Stimulated activated CD8-positive, alpha-beta memory T cell treated with anti-CD3 and anti-CD28 coated beads, Interleukin-15, amount 100 ng/mL, for 24 hours (primary cell): ENCODE data around the gene IMP3.

Experiments
- DNase-seq: peaks from one replicate; pipeline ENCODE4 v3.0.0-alpha.2; 2020; ENCODE audit warnings: low read depth

The IMP3 gene

GRCh38 chr15:75672646-75673425, 32.8 kb upstream of the IMP3 start:
- DNase-seq: no peak

GRCh38 chr15:75671730-75672602, 31.9 kb upstream of the IMP3 start:
- DNase-seq: no peak

- DNase-seq: no peak
Observed at GRCh38 chr15:75669879-75670212, 29.8 kb upstream of the IMP3 start.

GRCh38 chr15:75669191-75669878, 29.3 kb upstream of the IMP3 start:
- no peak for DNase-seq

GRCh38 chr15:75666823-75667501, 26.9 kb upstream of the IMP3 start:
- no peak for DNase-seq

- no peak for DNase-seq
Observed at GRCh38 chr15:75663931-75664421, 24.0 kb upstream of the IMP3 start.

- DNase-seq: no peak
Observed at GRCh38 chr15:75662823-75663519, 22.9 kb upstream of the IMP3 start.

- DNase-seq: no peak
Observed at GRCh38 chr15:75661756-75662140, 21.7 kb upstream of the IMP3 start.

- no peak for DNase-seq
Observed at GRCh38 chr15:75661100-75661755, 21.2 kb upstream of the IMP3 start.

- no peak for DNase-seq
Observed at GRCh38 chr15:75659928-75660645, 20.1 kb upstream of the IMP3 start.

- no peak for DNase-seq
Observed at GRCh38 chr15:75659141-75659771, 19.2 kb upstream of the IMP3 start.

GRCh38 chr15:75656813-75657212, 16.8 kb upstream of the IMP3 start:
- DNase-seq: no peak

GRCh38 chr15:75656331-75656730, 16.3 kb upstream of the IMP3 start:
- DNase-seq: no peak

- DNase-seq: no peak
Observed at GRCh38 chr15:75655931-75656330, 15.9 kb upstream of the IMP3 start.

- DNase-seq: no peak
Observed at GRCh38 chr15:75654201-75654907, 14.3 kb upstream of the IMP3 start.

- DNase-seq: no peak
Observed at GRCh38 chr15:75653347-75653913, 13.4 kb upstream of the IMP3 start.

- no peak for DNase-seq
Observed at GRCh38 chr15:75651810-75652543, 12.0 kb upstream of the IMP3 start.
